SIG-M5 treated with dmso at 0.1 percent for 504 hours (cell line): ENCODE results near the gene THEM4.
A peak's percentile ranks its signal among the peaks of the same experiment; 100 is the strongest.
"Not testable (repeated sequence)": the region's sequence is repeated elsewhere in the genome, so short reads cannot be mapped to it uniquely, and the experiment has no call there.

ENCODE experiments used
- DNase-seq: peaks from one replicate; lab custom pipeline; 2025; ENCODE audit not compliant: unreplicated experiment; lab: John Stamatoyannopoulos, UW

Gene THEM4

GRCh38 chr1:151860504-151861187 lies 48.7 kb downstream of the THEM4 start:
- DNase-seq: no peak

GRCh38 chr1:151859891-151860293 lies 49.4 kb downstream of the THEM4 start:
- DNase-seq: no peak

- DNase-seq: no peak
Measured at GRCh38 chr1:151858886-151859665, 50.2 kb downstream of the THEM4 start.

- no peak for DNase-seq
Measured at GRCh38 chr1:151858030-151858746, 51.1 kb downstream of the THEM4 start.

- DNase-seq: no peak
Measured at GRCh38 chr1:151855933-151856332, 53.4 kb downstream of the THEM4 start.

- DNase-seq: not testable (repeated sequence)
Measured at GRCh38 chr1:151855516-151855915, 53.8 kb downstream of the THEM4 start.

GRCh38 chr1:151854658-151855057 lies 54.7 kb downstream of the THEM4 start:
- DNase-seq: no peak

GRCh38 chr1:151853411-151853943 lies 55.8 kb downstream of the THEM4 start, which contains the start of gene THEM5:
Gene THEM5 (minus strand): TSS chr1:151853712. CDS start chr1:151853565, 147 bp downstream.
- no peak for DNase-seq

- no peak for DNase-seq
Measured at GRCh38 chr1:151852733-151853132, 56.6 kb downstream of the THEM4 start.

GRCh38 chr1:151851886-151852285 lies 57.4 kb downstream of the THEM4 start:
- DNase-seq: no peak

- DNase-seq: no peak
Measured at GRCh38 chr1:151849871-151850270, 59.4 kb downstream of the THEM4 start.

- no peak for DNase-seq
Measured at GRCh38 chr1:151849126-151849525, 60.2 kb downstream of the THEM4 start.

GRCh38 chr1:151847867-151848596 lies 61.3 kb downstream of the THEM4 start:
- DNase-seq: no peak

- no peak for DNase-seq
Measured at GRCh38 chr1:151846686-151847237, 62.5 kb downstream of the THEM4 start.

GRCh38 chr1:151846062-151846568 lies 63.2 kb downstream of the THEM4 start:
- peak; percentile 45 for DNase-seq

GRCh38 chr1:151843398-151843797 lies 65.9 kb downstream of the THEM4 start:
- DNase-seq: no peak

- no peak for DNase-seq
Measured at GRCh38 chr1:151841141-151841540, 68.2 kb downstream of the THEM4 start.

- DNase-seq: no peak
Measured at GRCh38 chr1:151840421-151840820, 68.9 kb downstream of the THEM4 start.

GRCh38 chr1:151839457-151840403 lies 69.6 kb downstream of the THEM4 start, which contains the start of gene C2CD4D:
Gene C2CD4D (minus strand): TSS chr1:151839820. CDS start chr1:151838989, 831 bp downstream.
- peak; percentile 45 for DNase-seq
